ENCODE results near the gene MC1R. TPM values are rescaled to one million over a fixed set of nuclear protein-coding genes. Genes with fewer than 3 reads are reported as not detected.

The MC1R gene
- total and polyA plus RNA-seq, 2 experiments from 2014 or later, result 0.74 to 4.3 TPM

DNA sequence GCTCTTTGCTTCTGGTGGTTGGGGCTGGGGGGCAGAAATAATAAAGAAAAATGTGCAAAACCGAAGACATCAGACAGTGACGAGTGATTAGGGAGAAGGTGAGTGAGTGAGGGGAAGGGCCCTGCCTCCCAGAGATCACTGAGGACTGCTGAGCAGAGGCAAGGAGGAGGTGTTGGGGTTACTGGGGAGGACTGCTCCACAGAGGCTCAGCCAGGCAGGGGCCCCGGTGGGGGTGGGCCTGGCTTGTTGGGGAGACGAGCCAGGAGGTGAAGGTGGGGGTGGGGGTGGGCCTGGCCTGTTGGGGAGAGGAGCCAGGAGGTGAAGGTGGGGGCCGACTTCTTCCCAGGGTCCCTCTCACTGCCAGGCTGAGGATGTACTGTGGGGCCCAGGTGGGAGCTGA is 27.9 kb downstream of the MC1R start (continued):
- TF ChIP-seq, protein P1, sequence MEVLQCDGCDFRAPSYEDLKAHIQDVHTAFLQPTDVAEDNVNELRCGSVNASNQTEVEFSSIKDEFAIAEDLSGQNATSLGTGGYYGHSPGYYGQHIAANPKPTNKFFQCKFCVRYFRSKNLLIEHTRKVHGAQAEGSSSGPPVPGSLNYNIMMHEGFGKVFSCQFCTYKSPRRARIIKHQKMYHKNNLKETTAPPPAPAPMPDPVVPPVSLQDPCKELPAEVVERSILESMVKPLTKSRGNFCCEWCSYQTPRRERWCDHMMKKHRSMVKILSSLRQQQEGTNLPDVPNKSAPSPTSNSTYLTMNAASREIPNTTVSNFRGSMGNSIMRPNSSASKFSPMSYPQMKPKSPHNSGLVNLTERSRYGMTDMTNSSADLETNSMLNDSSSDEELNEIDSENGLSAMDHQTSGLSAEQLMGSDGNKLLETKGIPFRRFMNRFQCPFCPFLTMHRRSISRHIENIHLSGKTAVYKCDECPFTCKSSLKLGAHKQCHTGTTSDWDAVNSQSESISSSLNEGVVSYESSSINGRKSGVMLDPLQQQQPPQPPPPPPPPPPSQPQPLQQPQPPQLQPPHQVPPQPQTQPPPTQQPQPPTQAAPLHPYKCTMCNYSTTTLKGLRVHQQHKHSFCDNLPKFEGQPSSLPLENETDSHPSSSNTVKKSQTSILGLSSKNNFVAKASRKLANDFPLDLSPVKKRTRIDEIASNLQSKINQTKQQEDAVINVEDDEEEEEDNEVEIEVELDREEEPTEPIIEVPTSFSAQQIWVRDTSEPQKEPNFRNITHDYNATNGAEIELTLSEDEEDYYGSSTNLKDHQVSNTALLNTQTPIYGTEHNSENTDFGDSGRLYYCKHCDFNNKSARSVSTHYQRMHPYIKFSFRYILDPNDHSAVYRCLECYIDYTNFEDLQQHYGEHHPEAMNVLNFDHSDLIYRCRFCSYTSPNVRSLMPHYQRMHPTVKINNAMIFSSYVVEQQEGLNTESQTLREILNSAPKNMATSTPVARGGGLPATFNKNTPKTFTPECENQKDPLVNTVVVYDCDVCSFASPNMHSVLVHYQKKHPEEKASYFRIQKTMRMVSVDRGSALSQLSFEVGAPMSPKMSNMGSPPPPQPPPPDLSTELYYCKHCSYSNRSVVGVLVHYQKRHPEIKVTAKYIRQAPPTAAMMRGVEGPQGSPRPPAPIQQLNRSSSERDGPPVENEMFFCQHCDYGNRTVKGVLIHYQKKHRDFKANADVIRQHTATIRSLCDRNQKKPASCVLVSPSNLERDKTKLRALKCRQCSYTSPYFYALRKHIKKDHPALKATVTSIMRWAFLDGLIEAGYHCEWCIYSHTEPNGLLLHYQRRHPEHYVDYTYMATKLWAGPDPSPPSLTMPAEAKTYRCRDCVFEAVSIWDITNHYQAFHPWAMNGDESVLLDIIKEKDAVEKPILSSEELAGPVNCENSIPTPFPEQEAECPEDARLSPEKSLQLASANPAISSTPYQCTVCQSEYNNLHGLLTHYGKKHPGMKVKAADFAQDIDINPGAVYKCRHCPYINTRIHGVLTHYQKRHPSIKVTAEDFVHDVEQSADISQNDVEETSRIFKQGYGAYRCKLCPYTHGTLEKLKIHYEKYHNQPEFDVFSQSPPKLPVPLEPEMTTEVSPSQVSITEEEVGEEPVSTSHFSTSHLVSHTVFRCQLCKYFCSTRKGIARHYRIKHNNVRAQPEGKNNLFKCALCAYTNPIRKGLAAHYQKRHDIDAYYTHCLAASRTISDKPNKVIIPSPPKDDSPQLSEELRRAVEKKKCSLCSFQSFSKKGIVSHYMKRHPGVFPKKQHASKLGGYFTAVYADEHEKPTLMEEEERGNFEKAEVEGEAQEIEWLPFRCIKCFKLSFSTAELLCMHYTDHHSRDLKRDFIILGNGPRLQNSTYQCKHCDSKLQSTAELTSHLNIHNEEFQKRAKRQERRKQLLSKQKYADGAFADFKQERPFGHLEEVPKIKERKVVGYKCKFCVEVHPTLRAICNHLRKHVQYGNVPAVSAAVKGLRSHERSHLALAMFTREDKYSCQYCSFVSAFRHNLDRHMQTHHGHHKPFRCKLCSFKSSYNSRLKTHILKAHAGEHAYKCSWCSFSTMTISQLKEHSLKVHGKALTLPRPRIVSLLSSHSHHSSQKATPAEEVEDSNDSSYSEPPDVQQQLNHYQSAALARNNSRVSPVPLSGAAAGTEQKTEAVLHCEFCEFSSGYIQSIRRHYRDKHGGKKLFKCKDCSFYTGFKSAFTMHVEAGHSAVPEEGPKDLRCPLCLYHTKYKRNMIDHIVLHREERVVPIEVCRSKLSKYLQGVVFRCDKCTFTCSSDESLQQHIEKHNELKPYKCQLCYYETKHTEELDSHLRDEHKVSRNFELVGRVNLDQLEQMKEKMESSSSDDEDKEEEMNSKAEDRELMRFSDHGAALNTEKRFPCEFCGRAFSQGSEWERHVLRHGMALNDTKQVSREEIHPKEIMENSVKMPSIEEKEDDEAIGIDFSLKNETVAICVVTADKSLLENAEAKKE (CRISPR knock-in tag; IDR thresholded peaks at IDR 0.05), result no peak
- no peak for TF ChIP-seq JUNB (IDR thresholded peaks at IDR 0.05; ENCODE audit: unreplicated experiment)
- no peak for TF ChIP-seq EZH2 (IDR thresholded peaks at IDR 0.05; ENCODE audit: low read depth, unreplicated experiment)
- TF ChIP-seq ZNF114 (CRISPR knock-in tag; IDR thresholded peaks at IDR 0.05), result no peak
- no peak for TF ChIP-seq CREB1 (CRISPR knock-in tag; IDR thresholded peaks at IDR 0.05; ENCODE audit: low read depth)

DNA sequence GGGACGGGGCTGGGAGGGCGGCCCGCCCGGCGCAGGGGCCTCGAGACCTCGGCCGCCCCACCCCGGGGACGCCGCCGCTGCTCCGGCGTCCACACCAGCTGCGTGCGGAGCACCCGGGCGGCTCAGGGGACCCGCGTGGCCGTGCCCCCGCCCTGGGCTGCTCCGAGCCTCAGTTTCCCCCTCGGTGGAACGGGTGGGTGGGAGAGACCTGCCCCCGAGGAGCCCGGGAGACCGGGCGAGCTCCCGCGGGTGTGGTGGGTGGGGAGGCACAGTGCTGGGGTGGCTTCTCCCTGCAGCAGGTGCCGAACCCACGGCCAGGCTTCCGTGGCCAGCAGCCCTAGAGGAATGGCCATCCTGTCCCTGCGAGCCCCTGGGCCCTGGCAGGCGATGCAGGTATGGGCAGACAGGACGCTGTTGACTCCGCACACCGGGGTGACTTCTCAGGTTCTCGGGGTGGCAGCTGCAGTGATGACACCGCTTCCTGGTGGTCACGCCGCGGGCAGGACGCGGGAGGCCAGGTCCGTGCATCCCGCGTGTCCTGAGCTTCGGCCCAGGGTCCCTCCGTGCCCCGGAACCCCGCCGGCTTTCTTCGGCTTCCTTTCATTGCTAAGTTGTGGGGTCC is 30.6 kb downstream of the MC1R start:
- Mint-ChIP-seq H3K4me3 (peak overlapping the region; percentile 76), H3K4me1 (no peaks in the 10 kb centered on the region; the same call in 2 of the 3 replicates), H3K27ac (no peak overlapping the region), H3K27me3 (ENCODE audit: insufficient read depth, low read depth, poor library complexity) (peaks cover 38% of the 10 kb centered on the region), H3K36me3 (ENCODE audit: low read depth) (no peaks in the 10 kb centered on the region; the same call in 2 of the 3 replicates), H3K9me3 (peaks cover 4% of the 10 kb centered on the region; the same call in 1 of the 3 replicates)
- peak overlapping the region; percentile 79 for H3K4me2 ChIP-seq
- H4K20me1 ChIP-seq (replicated peaks; ENCODE audit: insufficient read depth), result no peaks in the 10 kb centered on the region; the same call in 1 of the 2 replicates
- no peaks in the 10 kb centered on the region for H3K9me2 ChIP-seq (ENCODE audit: insufficient read depth)
- H3K27me3 ChIP-seq (ENCODE audit: insufficient read depth), result peaks cover 34% of the 10 kb centered on the region
- TF ChIP-seq, protein P2, sequence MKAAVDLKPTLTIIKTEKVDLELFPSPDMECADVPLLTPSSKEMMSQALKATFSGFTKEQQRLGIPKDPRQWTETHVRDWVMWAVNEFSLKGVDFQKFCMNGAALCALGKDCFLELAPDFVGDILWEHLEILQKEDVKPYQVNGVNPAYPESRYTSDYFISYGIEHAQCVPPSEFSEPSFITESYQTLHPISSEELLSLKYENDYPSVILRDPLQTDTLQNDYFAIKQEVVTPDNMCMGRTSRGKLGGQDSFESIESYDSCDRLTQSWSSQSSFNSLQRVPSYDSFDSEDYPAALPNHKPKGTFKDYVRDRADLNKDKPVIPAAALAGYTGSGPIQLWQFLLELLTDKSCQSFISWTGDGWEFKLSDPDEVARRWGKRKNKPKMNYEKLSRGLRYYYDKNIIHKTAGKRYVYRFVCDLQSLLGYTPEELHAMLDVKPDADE (IDR thresholded peaks at IDR 0.05), result no peak
- TF ChIP-seq ZNF331 (CRISPR knock-in tag; IDR thresholded peaks at IDR 0.05; ENCODE audit: low read depth), result no peak
- no peaks in the 10 kb centered on the region for H3K79me2 ChIP-seq (replicated peaks; ENCODE audit: insufficient read depth)
- ATAC-seq, result no peak
- no peak overlapping the region for H3K27ac ChIP-seq (ENCODE audit: low read depth)
- no peaks in the 10 kb centered on the region for H3K36me3 ChIP-seq (ENCODE audit: insufficient read depth)
- no peaks in the 10 kb centered on the region; the same call in 1 of the 2 replicates for H3F3A ChIP-seq (replicated peaks; ENCODE audit: low read depth)
- H2AFZ ChIP-seq, result no peak overlapping the region
- DNase-seq (ENCODE audit: low spot score), result peak; percentile 25
- H3K4me3 ChIP-seq, result peak overlapping the region; percentile 69
- peaks cover 3% of the 10 kb centered on the region; the same call in 1 of the 2 replicates for H3K4me1 ChIP-seq (ENCODE audit: insufficient read depth)

All from GM23338 (cell line).